Inflammatory macrophage treated with lipopolysaccharide for 4 hours (primary cell): ENCODE data around the gene IRF2BPL.

Source experiments
- DNase-seq: peaks from one replicate; pipeline ENCODE4 v3.0.0-alpha.2; 2020

Gene IRF2BPL

GRCh38 chr14:76985540-76986230, 42.8 kb downstream of the IRF2BPL start:
- DNase-seq = peak; percentile 36

- DNase-seq = no peak
Observed at GRCh38 chr14:76984787-76985375, 43.6 kb downstream of the IRF2BPL start.

GRCh38 chr14:76984297-76984696, 44.2 kb downstream of the IRF2BPL start:
- no peak for DNase-seq

GRCh38 chr14:76981670-76982069, 46.8 kb downstream of the IRF2BPL start:
- DNase-seq = no peak

GRCh38 chr14:76977793-76978720, 50.5 kb downstream of the IRF2BPL start:
- peak; percentile 100 for DNase-seq

- DNase-seq = no peak
Observed at GRCh38 chr14:76976240-76977005, 52.1 kb downstream of the IRF2BPL start.

- no peak for DNase-seq
Observed at GRCh38 chr14:76975812-76976211, 52.7 kb downstream of the IRF2BPL start.

- no peak for DNase-seq
Observed at GRCh38 chr14:76975051-76975450, 53.5 kb downstream of the IRF2BPL start.
